K562 (cell line): ENCODE data around the gene ALK.

ENCODE experiments used
- CTCF ChIP-seq, 3 experiments: IDR thresholded peaks in 2 of 3; conservative IDR thresholded peaks in 1 of 3; 2 replicates each; pipeline ENCODE4 v1.5.1; 2011 to 2012; ENCODE audit warnings: low read length in 3 of 3, mild to moderate bottlenecking in 3 of 3, control low read depth in 2 of 3, improper control_type of control experiment in 1 of 3, inconsistent platforms in 1 of 3, low read depth in 1 of 3, mixed read lengths in 1 of 3, moderate library complexity in 1 of 3; ENCODE audit not compliant: insufficient read depth in 2 of 3
- FOXK2 ChIP-seq, 2 experiments: fragments of 450-650 bp; IDR thresholded peaks in 1 of 2; conservative IDR thresholded peaks in 1 of 2; 2 replicates each; pipeline ENCODE4 v1.6.1; 2016; ENCODE audit warnings: low read depth in 2 of 2, mild to moderate bottlenecking in 1 of 2
- SREBF2 ChIP-seq: sonication (generic); formaldehyde crosslinking; IDR thresholded peaks from 2 replicates; pipeline ENCODE4 v1.4.0; 2020; ENCODE audit warnings: mild to moderate bottlenecking, missing genetic modification reagents
- ZBTB26 ChIP-seq: fragments of 450-650 bp; formaldehyde crosslinking; IDR thresholded peaks from 2 replicates; pipeline ENCODE4 v1.4.0; 2022; ENCODE audit warnings: missing genetic modification characterization
- ZNF592 ChIP-seq: fragments of 450-650 bp; IDR thresholded peaks from 2 replicates; pipeline ENCODE4 v1.6.1; 2017; ENCODE audit warnings: antibody characterized with exemption, mild to moderate bottlenecking
- TF ChIP-seq, protein P1 (sequence below): fragments of 150-350 bp; conservative IDR thresholded peaks from 2 replicates; pipeline ENCODE4 v1.6.1; 2014; ENCODE audit warnings: low read length

- TF ChIP-seq SREBF2: no peak
- TF ChIP-seq CTCF (IDR thresholded peaks at IDR 0.05 in 2 of 3, conservative IDR thresholded peaks at IDR 0.05 in 1 of 3; ENCODE audit: insufficient read depth in 2 of 3, low read depth in 1 of 3, low read length in 3 of 3): no peak
- TF ChIP-seq ZBTB26 (CRISPR knock-in tag): no peak
- no peak for TF ChIP-seq FOXK2 (conservative IDR thresholded peaks at IDR 0.05 in 1 of 2, IDR thresholded peaks at IDR 0.05 in 1 of 2; ENCODE audit: low read depth in 2 of 2)
- TF ChIP-seq, protein P1, sequence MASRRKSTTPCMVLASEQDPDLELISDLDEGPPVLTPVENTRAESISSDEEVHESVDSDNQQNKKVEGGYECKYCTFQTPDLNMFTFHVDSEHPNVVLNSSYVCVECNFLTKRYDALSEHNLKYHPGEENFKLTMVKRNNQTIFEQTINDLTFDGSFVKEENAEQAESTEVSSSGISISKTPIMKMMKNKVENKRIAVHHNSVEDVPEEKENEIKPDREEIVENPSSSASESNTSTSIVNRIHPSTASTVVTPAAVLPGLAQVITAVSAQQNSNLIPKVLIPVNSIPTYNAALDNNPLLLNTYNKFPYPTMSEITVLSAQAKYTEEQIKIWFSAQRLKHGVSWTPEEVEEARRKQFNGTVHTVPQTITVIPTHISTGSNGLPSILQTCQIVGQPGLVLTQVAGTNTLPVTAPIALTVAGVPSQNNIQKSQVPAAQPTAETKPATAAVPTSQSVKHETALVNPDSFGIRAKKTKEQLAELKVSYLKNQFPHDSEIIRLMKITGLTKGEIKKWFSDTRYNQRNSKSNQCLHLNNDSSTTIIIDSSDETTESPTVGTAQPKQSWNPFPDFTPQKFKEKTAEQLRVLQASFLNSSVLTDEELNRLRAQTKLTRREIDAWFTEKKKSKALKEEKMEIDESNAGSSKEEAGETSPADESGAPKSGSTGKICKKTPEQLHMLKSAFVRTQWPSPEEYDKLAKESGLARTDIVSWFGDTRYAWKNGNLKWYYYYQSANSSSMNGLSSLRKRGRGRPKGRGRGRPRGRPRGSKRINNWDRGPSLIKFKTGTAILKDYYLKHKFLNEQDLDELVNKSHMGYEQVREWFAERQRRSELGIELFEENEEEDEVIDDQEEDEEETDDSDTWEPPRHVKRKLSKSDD: no peak
- TF ChIP-seq ZNF592: no peak
Measured at GRCh38 chr2:29563697-29564096, 357.7 kb downstream of the ALK start.
